Endothelial cell of umbilical vein (primary cell): ENCODE measurements around the gene FOXL1. TPM values are rescaled to one million over a fixed set of nuclear protein-coding genes. Genes with fewer than 3 reads are reported as not detected.

ENCODE experiments used
- BruUV-seq: library from RNA; stranded (reverse); fragments of 400-500 nt; replicated peaks from 2 replicates; lab custom pipeline; 2021; lab: Mats Ljungman, UMichigan
- CTCF ChIA-PET: fragments of 300-600, 350-600 bp; sonication (Branson Sonifier 250); formaldehyde crosslinking; loops from one replicate; lab custom pipeline; 2021; ENCODE audit warnings: antibody characterized with exemption, inconsistent platforms; lab: Charles Lee
- POLR2A ChIA-PET: fragments of 300-600, 350-600 bp; sonication (Branson Sonifier 250); formaldehyde crosslinking; loops from one replicate; lab custom pipeline; 2021; ENCODE audit warnings: antibody characterized with exemption, inconsistent platforms; lab: Charles Lee
- DNase-seq: peaks from one replicate; pipeline ENCODE4 v3.0.0-alpha.2; 2011; ENCODE audit warnings: low read depth, low spot score
- FAIRE-seq: peaks from 2 replicates; lab custom pipeline; 2011; peaks lifted over from hg19 to GRCh38; lab: Jason Lieb, UNC
- H2AFZ ChIP-seq: 2 replicates; pipeline ENCODE4 v1.6.0; 2012; ENCODE audit warnings: low read depth, low read length, control low read depth, inconsistent platforms
- H3K27ac ChIP-seq: 2 replicates; pipeline ENCODE4 v1.5.1; 2011; ENCODE audit warnings: low read depth, mild to moderate bottlenecking, control low read depth, low read length, moderate library complexity; ENCODE audit not compliant: insufficient read depth
- H3K27me3 ChIP-seq, 2 experiments: 2 replicates each; pipeline versions ENCODE4 v1.6.0 to v1.6.1; 2011; ENCODE audit warnings: low read length in 2 of 2, mixed read lengths in 1 of 2; ENCODE audit not compliant: control insufficient read depth in 2 of 2, insufficient read depth in 2 of 2
- H3K36me3 ChIP-seq, 2 experiments: 2 replicates in 1 of 2; 3 replicates in 1 of 2; pipeline ENCODE4 v1.5.1; 2011; ENCODE audit warnings: low read length in 2 of 2, mild to moderate bottlenecking in 1 of 2, moderate library complexity in 1 of 2; ENCODE audit not compliant: control insufficient read depth in 2 of 2, insufficient read depth in 2 of 2; ENCODE audit errors: extremely low read depth in 1 of 2
- H3K4me1 ChIP-seq: 3 replicates; pipeline ENCODE4 v1.5.1; 2011; ENCODE audit warnings: mild to moderate bottlenecking, low read length; ENCODE audit not compliant: control insufficient read depth, insufficient read depth; ENCODE audit errors: extremely low read depth
- H3K4me2 ChIP-seq: 2 replicates; pipeline ENCODE4 v1.6.1; 2011; ENCODE audit warnings: low read length, control low read depth, mixed read lengths; ENCODE audit not compliant: insufficient read depth
- H3K4me3 ChIP-seq, 3 experiments: fragments of 200-600 bp in 1 of 3; sonication (generic), shearing (Covaris generic) in 1 of 3; replicated peaks in 1 of 3; 2 replicates each; pipeline ENCODE4 v1.5.1; 2011 to 2016; ENCODE audit warnings: control low read depth in 3 of 3, low read length in 3 of 3, mild to moderate bottlenecking in 2 of 3, inconsistent platforms in 1 of 3, low read depth in 1 of 3, moderate library complexity in 1 of 3; ENCODE audit not compliant: insufficient read depth in 1 of 3
- H3K79me2 ChIP-seq: 2 replicates; pipeline ENCODE4 v1.6.0; 2012; ENCODE audit warnings: low read length, inconsistent platforms; ENCODE audit not compliant: control insufficient read depth, insufficient read depth
- H3K9ac ChIP-seq: replicated peaks from 2 replicates; pipeline ENCODE3; 2011; ENCODE audit warnings: low read length, control low read depth; ENCODE audit not compliant: insufficient read depth; ENCODE audit errors: extremely low read depth
- H3K9me1 ChIP-seq: replicated peaks from 3 replicates; pipeline ENCODE4 v1.6.0; 2011; ENCODE audit warnings: mild to moderate bottlenecking, low read length; ENCODE audit not compliant: control insufficient read depth, insufficient read depth; ENCODE audit errors: extremely low read depth
- H3K9me3 ChIP-seq: replicated peaks from 2 replicates; pipeline ENCODE4 v1.5.1; 2012; ENCODE audit warnings: low read length, inconsistent platforms; ENCODE audit not compliant: control insufficient read depth, insufficient read depth
- H4K20me1 ChIP-seq: replicated peaks from 2 replicates; pipeline ENCODE3; 2011; ENCODE audit warnings: mild to moderate bottlenecking, low read length; ENCODE audit not compliant: control insufficient read depth, insufficient read depth; ENCODE audit errors: extremely low read depth
- EZH2 ChIP-seq: IDR thresholded peaks from 2 replicates; pipeline ENCODE4 v1.6.1; 2012; ENCODE audit warnings: borderline replicate concordance, low read depth, mild to moderate bottlenecking, moderate library complexity, low read length, inconsistent platforms; ENCODE audit not compliant: severe bottlenecking
- FOS ChIP-seq: IDR thresholded peaks from 2 replicates; pipeline ENCODE4 v1.6.1; 2011; ENCODE audit warnings: mild to moderate bottlenecking, low read length, moderate library complexity, borderline replicate concordance; ENCODE audit not compliant: insufficient read depth
- GATA2 ChIP-seq: IDR thresholded peaks from 2 replicates; pipeline ENCODE4 v1.7.0; 2011; ENCODE audit warnings: low read depth, mild to moderate bottlenecking, moderate library complexity, mixed read lengths, low read length; ENCODE audit not compliant: insufficient read length, insufficient read depth
- JUN ChIP-seq: IDR thresholded peaks from 2 replicates; pipeline ENCODE4 v1.6.1; 2011; ENCODE audit warnings: borderline replicate concordance, low read depth; ENCODE audit not compliant: insufficient read length, insufficient read depth
- MAX ChIP-seq: IDR thresholded peaks from 2 replicates; pipeline ENCODE4 v1.6.1; 2011; ENCODE audit not compliant: insufficient read depth, insufficient read length
- POLR2AphosphoS5 ChIP-seq: IDR thresholded peaks from 2 replicates; pipeline ENCODE4 v1.6.1; 2012; ENCODE audit warnings: low read depth, mild to moderate bottlenecking, control low read depth, low read length, moderate library complexity; ENCODE audit not compliant: insufficient read depth
- dilution Hi-C: fragments of 300-500 bp; cut with MboI; formaldehyde crosslinking; loops from one replicate; pipeline ENCODE4 v1.15.0; 2019; ENCODE audit warnings: low sequenced_read_pairs; ENCODE audit not compliant: extremely low pct_ligation_motif_present
- intact Hi-C: fragments of 100-400 bp; cut with micrococcal nuclease; formaldehyde crosslinking; loops from one replicate; pipeline ENCODE4 v1.10.0; 2022
- polyA plus RNA-seq, 4 experiments: library from polyadenylated mRNA; depleted of rRNA in 3 of 4; stranded (reverse) in 3 of 4; unstranded in 1 of 4; fragments of >200 nt; gene quantifications; 2 replicates each; pipeline versions ENCODE4 v1.2.1 to v1.2.3, GENCODE V29; 2011 to 2012; ENCODE audit warnings: missing spikeins in 1 of 4
- total RNA-seq: library from RNA; stranded (reverse); gene quantifications from 2 replicates; pipeline ENCODE4 v1.2.3, GENCODE V29; 2021
- TF ChIP-seq, protein P1 (sequence below), 2 donors: IDR thresholded peaks; 1 replicate in 1 of 2; 2 replicates in 1 of 2; pipeline ENCODE4 v1.5.1; 2011; ENCODE audit warnings: low read length in 2 of 2, mild to moderate bottlenecking in 2 of 2, moderate library complexity in 2 of 2, control low read depth in 1 of 2, inconsistent platforms in 1 of 2, low read depth in 1 of 2; ENCODE audit not compliant: insufficient read depth in 1 of 2; ENCODE audit errors: extremely low read depth in 1 of 2

FOXL1 gene
- total and polyA plus RNA-seq, 2 donors (not counting 3 experiments of a cell fraction or from before 2014, with no cell fraction given): 2.8 to 3.8 TPM

DNA sequence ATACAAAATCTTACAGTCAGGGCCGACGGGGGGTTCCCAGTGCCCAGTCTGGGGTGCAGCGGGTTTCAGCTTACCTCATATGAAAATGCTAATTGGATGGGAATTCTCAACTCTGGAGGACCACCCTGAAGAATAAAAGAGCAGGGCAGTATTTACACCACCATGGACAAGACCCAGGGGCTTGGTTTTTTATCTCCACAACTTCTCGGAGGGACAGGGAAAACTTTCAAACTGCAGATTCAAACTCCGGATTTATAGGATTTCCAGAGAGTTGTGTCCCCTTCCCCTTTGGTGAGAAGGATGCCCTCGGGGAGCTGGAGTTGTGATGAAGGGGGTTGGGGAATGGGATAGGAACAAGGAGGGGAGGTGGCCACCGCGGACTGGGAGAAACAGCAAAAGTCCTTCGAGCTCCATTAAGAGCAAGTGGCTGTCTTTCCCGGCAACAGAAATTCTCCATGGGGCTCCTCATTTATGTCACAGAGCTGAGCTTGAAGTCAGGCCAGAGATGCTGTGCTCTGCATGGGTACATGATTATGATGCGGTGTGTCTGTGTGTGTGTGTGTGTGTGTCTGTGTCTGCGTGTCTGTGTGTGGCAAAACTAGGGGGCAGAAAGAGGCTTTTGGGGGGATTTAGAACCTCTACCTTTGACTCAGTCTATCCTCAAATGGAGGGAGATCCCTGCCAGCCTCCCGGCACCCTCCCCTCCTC lies 15.7 kb downstream of the FOXL1 start:
- H3K9me1 ChIP-seq: no peaks in the 10 kb centered on the region
- no peaks in the 10 kb centered on the region for H3K79me2 ChIP-seq
- no peaks in the 10 kb centered on the region for H3K36me3 ChIP-seq
- FAIRE-seq: no peak
- dilution Hi-C loops (no loop called here), intact Hi-C loops (no loop called here)
- H3K27me3 ChIP-seq: no peaks in the 10 kb centered on the region
- no peak overlapping the region for H3K27ac ChIP-seq
- ChIA-PET POLR2A (no interaction called here), CTCF (interaction anchor here (1.4 to 1.7 kb wide), 4 partner anchors 14 to 280 kb away, joined by 3 to 7 read pairs (median 3); no protein-coding TSS in a partner anchor)
- no peaks in the 10 kb centered on the region for H4K20me1 ChIP-seq
- H2AFZ ChIP-seq: no peak overlapping the region
- TF ChIP-seq FOS (no peak), POLR2AphosphoS5 (no peak), EZH2 (no peak), MAX (no peak), JUN (no peak), GATA2 (no peak)
- TF ChIP-seq, protein P1, sequence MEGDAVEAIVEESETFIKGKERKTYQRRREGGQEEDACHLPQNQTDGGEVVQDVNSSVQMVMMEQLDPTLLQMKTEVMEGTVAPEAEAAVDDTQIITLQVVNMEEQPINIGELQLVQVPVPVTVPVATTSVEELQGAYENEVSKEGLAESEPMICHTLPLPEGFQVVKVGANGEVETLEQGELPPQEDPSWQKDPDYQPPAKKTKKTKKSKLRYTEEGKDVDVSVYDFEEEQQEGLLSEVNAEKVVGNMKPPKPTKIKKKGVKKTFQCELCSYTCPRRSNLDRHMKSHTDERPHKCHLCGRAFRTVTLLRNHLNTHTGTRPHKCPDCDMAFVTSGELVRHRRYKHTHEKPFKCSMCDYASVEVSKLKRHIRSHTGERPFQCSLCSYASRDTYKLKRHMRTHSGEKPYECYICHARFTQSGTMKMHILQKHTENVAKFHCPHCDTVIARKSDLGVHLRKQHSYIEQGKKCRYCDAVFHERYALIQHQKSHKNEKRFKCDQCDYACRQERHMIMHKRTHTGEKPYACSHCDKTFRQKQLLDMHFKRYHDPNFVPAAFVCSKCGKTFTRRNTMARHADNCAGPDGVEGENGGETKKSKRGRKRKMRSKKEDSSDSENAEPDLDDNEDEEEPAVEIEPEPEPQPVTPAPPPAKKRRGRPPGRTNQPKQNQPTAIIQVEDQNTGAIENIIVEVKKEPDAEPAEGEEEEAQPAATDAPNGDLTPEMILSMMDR (IDR thresholded peaks at IDR 0.05; ENCODE audit: extremely low read depth in 1 of 2, insufficient read depth in 1 of 2, low read depth in 1 of 2, low read length in 2 of 2): no peak
- no TSS peak for BruUV-seq
- DNase-seq: no peak
- no peak overlapping the region for H3K4me2 ChIP-seq
- H3K9ac ChIP-seq: no peak overlapping the region
- peaks cover 17% of the 10 kb centered on the region for H3K4me1 ChIP-seq
- H3K9me3 ChIP-seq: no peaks in the 10 kb centered on the region
- no peak overlapping the region for H3K4me3 ChIP-seq
